Measurements from ENCODE around the gene RAB3IL1. TPM values are rescaled to one million over a fixed set of nuclear protein-coding genes. Genes with fewer than 3 reads are reported as not detected.

Gene RAB3IL1
- total RNA-seq, 1 experiment from 2014 or later: 18.1 TPM

DNA sequence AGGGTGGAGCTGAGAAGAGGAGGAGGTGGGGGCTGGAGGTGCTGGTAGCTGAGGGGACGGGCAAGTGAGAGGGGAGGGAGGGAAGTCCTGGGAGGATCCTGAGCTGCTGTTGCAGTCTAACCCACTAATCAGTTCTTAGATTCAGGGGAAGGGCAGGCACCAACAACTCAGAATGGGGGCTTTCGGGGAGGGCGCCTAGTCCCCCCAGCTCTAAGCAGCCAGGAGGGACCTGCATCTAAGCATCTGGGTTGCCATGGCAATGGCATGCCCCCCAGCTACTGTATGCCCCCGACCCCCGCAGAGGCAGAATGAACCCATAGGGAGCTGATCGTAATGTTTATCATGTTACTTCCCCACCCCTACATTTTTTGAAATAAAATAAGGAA lies 50.4 kb downstream of the RAB3IL1 start:
- intact Hi-C loops (cut with micrococcal nuclease): no loop called here
- H3K79me2 ChIP-seq (ENCODE audit: insufficient read depth, low read length): no peaks in the 10 kb centered on the region
- no peak overlapping the region for H3K4me2 ChIP-seq (ENCODE audit: low read length)
- no TSS peak for BruUV-seq (replicated peaks)
- ChIA-PET CTCF (no interaction called here), POLR2A (no interaction called here), RAD21 (ENCODE audit: low non-redundant PET in 1 of 2, low total read pairs in 2 of 2, uncharacterized antibody in 2 of 2, unreplicated experiment in 2 of 2) (no interaction called here)
- H3K27ac ChIP-seq (ENCODE audit: low read depth, low read length): no peak overlapping the region
- no peaks in the 10 kb centered on the region for H3K9me3 ChIP-seq (ENCODE audit: control insufficient read depth in 1 of 2, insufficient read depth in 1 of 2, low read depth in 1 of 2, low read length in 2 of 2)
- ATAC-seq (no peak), DNase-seq (ENCODE audit: low read depth, low spot score) (no peak)
- no peaks in the 10 kb centered on the region for H3K36me3 ChIP-seq (ENCODE audit: control insufficient read depth in 1 of 2, insufficient read depth in 2 of 2, low read length in 2 of 2)
- no peak overlapping the region for H3K4me3 ChIP-seq (replicated peaks in 1 of 2; ENCODE audit: low read depth in 1 of 2, low read length in 2 of 2)
- H3K4me1 ChIP-seq (ENCODE audit: control insufficient read depth in 1 of 2, insufficient read depth in 2 of 2, low read length in 2 of 2): peaks cover 4 to 15% of the 10 kb centered on the region in 2 experiments
- H2AFZ ChIP-seq (ENCODE audit: low read depth, low read length, poor library complexity, severe bottlenecking): no peak overlapping the region
- H3K9me2 ChIP-seq (ENCODE audit: insufficient read depth): no peaks in the 10 kb centered on the region
- H3K27me3 ChIP-seq (ENCODE audit: insufficient read depth, low read length): no peaks in the 10 kb centered on the region
- no peak for TF ChIP-seq MAX (IDR thresholded peaks at IDR 0.05)
- TF ChIP-seq ELF1 (IDR thresholded peaks at IDR 0.05; ENCODE audit: borderline replicate concordance, low read depth): no peak
- TF ChIP-seq REST (IDR thresholded peaks at IDR 0.05; ENCODE audit: low read depth): no peak
- no peak for TF ChIP-seq JUND (IDR thresholded peaks at IDR 0.05)
- TF ChIP-seq YY1 (IDR thresholded peaks at IDR 0.05; ENCODE audit: extremely low read depth, insufficient replicate concordance, low read depth, low read length): no peak
- TF ChIP-seq CEBPB (IDR thresholded peaks at IDR 0.05; ENCODE audit: low read depth): no peak
- TF ChIP-seq SRF (IDR thresholded peaks at IDR 0.05; ENCODE audit: low read depth): no peak
- TF ChIP-seq EGR1 (IDR thresholded peaks at IDR 0.05; ENCODE audit: low read depth): no peak
- no peak for TF ChIP-seq ZNF274 (IDR thresholded peaks at IDR 0.05; ENCODE audit: low read depth, low read length)
- TF ChIP-seq FOSL1 (IDR thresholded peaks at IDR 0.05; ENCODE audit: low read depth): no peak
- no peak for TF ChIP-seq TCF7L2 (IDR thresholded peaks at IDR 0.05; ENCODE audit: borderline replicate concordance, extremely low read depth, insufficient read depth, insufficient read length)
- TF ChIP-seq RAD21 (IDR thresholded peaks at IDR 0.05; ENCODE audit: low read depth): no peak
- no peak overlapping the region for H3K9ac ChIP-seq (ENCODE audit: low read length)
- H4K20me1 ChIP-seq (ENCODE audit: insufficient read depth): no peaks in the 10 kb centered on the region

Data from HCT116 (cell line).